ENCODE data around the gene CRYBG2.
A peak's percentile ranks its signal among the peaks of the same experiment; 100 is the strongest.

The CRYBG2 gene

GRCh38 chr1:26368486-26368885 lies 14.6 kb upstream of the CRYBG2 start:
- DNase-seq (ENCODE audit: low read depth) = no peak
- no peak for TF ChIP-seq CTCF (conservative IDR thresholded peaks at IDR 0.05; ENCODE audit: control insufficient read depth, insufficient read depth, low read depth, low read length)
- H3K4me3 ChIP-seq (ENCODE audit: control insufficient read depth, low read depth, low read length) = no peak overlapping the region

GRCh38 chr1:26368006-26368405 lies 14.1 kb upstream of the CRYBG2 start:
- no peak for TF ChIP-seq CTCF (conservative IDR thresholded peaks at IDR 0.05; ENCODE audit: control insufficient read depth, insufficient read depth, low read depth, low read length)
- H3K4me3 ChIP-seq (ENCODE audit: control insufficient read depth, low read depth, low read length) = no peak overlapping the region
- DNase-seq (ENCODE audit: low read depth) = no peak

GRCh38 chr1:26367441-26367840 lies 13.5 kb upstream of the CRYBG2 start:
- no peak overlapping the region for H3K4me3 ChIP-seq (ENCODE audit: control insufficient read depth, low read depth, low read length)
- DNase-seq (ENCODE audit: low read depth) = no peak
- no peak for TF ChIP-seq CTCF (conservative IDR thresholded peaks at IDR 0.05; ENCODE audit: control insufficient read depth, insufficient read depth, low read depth, low read length)

- H3K4me3 ChIP-seq (ENCODE audit: control insufficient read depth, low read depth, low read length) = no peak overlapping the region
- no peak for DNase-seq (ENCODE audit: low read depth)
- TF ChIP-seq CTCF (conservative IDR thresholded peaks at IDR 0.05; ENCODE audit: control insufficient read depth, insufficient read depth, low read depth, low read length) = no peak
Observed at GRCh38 chr1:26364956-26365355, 11.0 kb upstream of the CRYBG2 start.

GRCh38 chr1:26363549-26364448 lies 9.9 kb upstream of the CRYBG2 start:
- TF ChIP-seq CTCF (conservative IDR thresholded peaks at IDR 0.05; ENCODE audit: control insufficient read depth, insufficient read depth, low read depth, low read length) = peak; percentile 94
- DNase-seq (ENCODE audit: low read depth) = peak; percentile 71
- no peak overlapping the region for H3K4me3 ChIP-seq (ENCODE audit: control insufficient read depth, low read depth, low read length)

DNA sequence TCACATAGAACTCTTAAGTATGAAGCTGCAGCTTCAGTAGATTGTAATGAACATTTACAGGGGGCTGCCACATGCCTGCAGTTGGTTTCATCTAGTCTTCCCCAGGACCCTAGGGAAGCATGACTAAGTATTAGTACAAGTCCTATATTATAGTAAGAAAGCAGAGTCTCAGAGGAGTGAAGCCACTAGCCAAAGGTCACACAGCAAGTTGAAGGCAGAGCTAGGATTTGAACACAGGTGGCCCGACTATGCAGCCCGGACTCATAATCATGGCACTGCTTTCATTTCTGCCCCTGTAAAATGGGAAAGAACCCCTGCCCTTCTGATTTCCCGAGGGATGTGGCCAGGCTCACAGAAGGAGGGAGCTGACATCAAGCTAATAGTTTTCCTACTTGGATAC lies 8.4 kb upstream of the CRYBG2 start:
- no peak overlapping the region for H3K4me3 ChIP-seq (ENCODE audit: control insufficient read depth, low read depth, low read length)
- DNase-seq (ENCODE audit: low read depth) = no peak
- TF ChIP-seq CTCF (conservative IDR thresholded peaks at IDR 0.05; ENCODE audit: control insufficient read depth, insufficient read depth, low read depth, low read length) = no peak

Measured in fibroblast of mammary gland (primary cell).